Fibroblast of the conjunctiva (primary cell): Measurements from ENCODE around the gene UST.

Experiments
- DNase-seq: peaks from one replicate; pipeline ENCODE4 v3.0.0-alpha.2; 2010; ENCODE audit warnings: low read depth

The UST gene

GRCh38 chr6:149041953-149042352, 295.1 kb downstream of the UST start:
- no peak for DNase-seq

GRCh38 chr6:149043476-149044130, 296.8 kb downstream of the UST start:
- no peak for DNase-seq

- DNase-seq, result peak; percentile 66
These were observed 297.7 kb downstream of the UST start for GRCh38 chr6:149044528-149044927.

GRCh38 chr6:149045404-149045803, 298.6 kb downstream of the UST start:
- no peak for DNase-seq

GRCh38 chr6:149046164-149046821, 299.5 kb downstream of the UST start:
- no peak for DNase-seq

- no peak for DNase-seq
These were observed 300.0 kb downstream of the UST start for GRCh38 chr6:149046822-149047246.

- no peak for DNase-seq
These were observed 302.4 kb downstream of the UST start for GRCh38 chr6:149049230-149049629.

- no peak for DNase-seq
These were observed 303.3 kb downstream of the UST start for GRCh38 chr6:149050160-149050559.

GRCh38 chr6:149052350-149053106, 305.7 kb downstream of the UST start:
- no peak for DNase-seq

GRCh38 chr6:149053848-149054558, 307.2 kb downstream of the UST start:
- no peak for DNase-seq

- no peak for DNase-seq
These were observed 307.8 kb downstream of the UST start for GRCh38 chr6:149054559-149055194.

GRCh38 chr6:149055195-149055899, 308.5 kb downstream of the UST start:
- no peak for DNase-seq

GRCh38 chr6:149056777-149057463, 310.1 kb downstream of the UST start:
- DNase-seq, result no peak

GRCh38 chr6:149057464-149057840, 310.6 kb downstream of the UST start:
- no peak for DNase-seq

- no peak for DNase-seq
These were observed 312.7 kb downstream of the UST start for GRCh38 chr6:149059557-149059956.

GRCh38 chr6:149060300-149060984, 313.6 kb downstream of the UST start:
- no peak for DNase-seq

GRCh38 chr6:149060985-149061760, 314.3 kb downstream of the UST start:
- no peak for DNase-seq

- no peak for DNase-seq
These were observed 315.1 kb downstream of the UST start for GRCh38 chr6:149061930-149062329.

GRCh38 chr6:149062653-149063348, 316.0 kb downstream of the UST start:
- no peak for DNase-seq
